Astrocyte of the spinal cord (primary cell): ENCODE data around the gene DNAH17.

ENCODE experiments used
- DNase-seq: peaks from one replicate; pipeline ENCODE4 v3.0.0; 2011; ENCODE audit warnings: low read depth, low spot score
- H3K4me3 ChIP-seq: 2 replicates; pipeline ENCODE4 v1.5.1; 2011; ENCODE audit warnings: low read depth, mild to moderate bottlenecking, low read length, moderate library complexity
- in situ Hi-C: cut with HindIII; loops from 2 replicates; pipeline ENCODE4 v1.10.0; 2017; ENCODE audit warnings: low sequenced_read_pairs
- TF ChIP-seq, protein P1 (sequence below): IDR thresholded peaks from 2 replicates; pipeline ENCODE4 v1.5.1; 2012; ENCODE audit warnings: low read depth, mild to moderate bottlenecking, low read length, inconsistent platforms

DNAH17 gene

DNA sequence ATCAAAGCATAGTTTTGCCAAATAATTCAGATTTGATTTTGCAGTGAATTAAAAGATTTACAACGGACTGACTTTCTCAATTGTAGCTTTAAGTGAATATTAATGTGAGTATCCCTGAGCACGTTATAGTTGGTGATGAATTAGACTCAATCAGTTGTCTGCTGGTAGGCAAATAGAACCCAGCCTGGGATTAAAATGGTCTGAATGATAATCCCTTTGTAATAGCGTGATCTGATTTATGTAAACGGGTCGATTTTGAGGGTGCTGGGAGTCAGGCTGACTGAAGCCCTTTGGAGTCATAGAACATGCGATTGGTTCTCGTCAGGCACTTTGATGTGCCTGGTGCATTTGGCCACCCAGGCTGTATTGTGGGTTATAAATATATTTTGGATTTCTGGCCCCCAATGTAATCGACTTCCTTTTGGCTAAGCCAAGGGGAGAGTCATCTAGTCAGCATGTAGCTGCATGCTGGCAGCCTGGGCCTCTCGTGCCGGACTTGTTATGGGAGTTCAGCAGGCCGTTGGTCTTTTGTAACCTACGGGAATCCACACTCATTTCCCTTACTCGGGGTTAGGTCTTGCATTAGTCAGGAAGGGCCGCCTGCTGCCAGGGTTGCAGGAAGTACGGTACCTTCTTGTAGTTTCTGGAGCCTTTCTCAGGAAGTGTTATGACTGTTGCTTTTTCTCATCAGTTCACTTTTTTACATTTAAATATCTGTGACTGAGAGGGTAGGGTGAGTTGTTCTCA lies 193.3 kb downstream of the DNAH17 start:
- H3K4me3 ChIP-seq, result no peak overlapping the region
- in situ Hi-C loops, result no loop called here
- peak; percentile 99 for DNase-seq
- TF ChIP-seq, protein P1, sequence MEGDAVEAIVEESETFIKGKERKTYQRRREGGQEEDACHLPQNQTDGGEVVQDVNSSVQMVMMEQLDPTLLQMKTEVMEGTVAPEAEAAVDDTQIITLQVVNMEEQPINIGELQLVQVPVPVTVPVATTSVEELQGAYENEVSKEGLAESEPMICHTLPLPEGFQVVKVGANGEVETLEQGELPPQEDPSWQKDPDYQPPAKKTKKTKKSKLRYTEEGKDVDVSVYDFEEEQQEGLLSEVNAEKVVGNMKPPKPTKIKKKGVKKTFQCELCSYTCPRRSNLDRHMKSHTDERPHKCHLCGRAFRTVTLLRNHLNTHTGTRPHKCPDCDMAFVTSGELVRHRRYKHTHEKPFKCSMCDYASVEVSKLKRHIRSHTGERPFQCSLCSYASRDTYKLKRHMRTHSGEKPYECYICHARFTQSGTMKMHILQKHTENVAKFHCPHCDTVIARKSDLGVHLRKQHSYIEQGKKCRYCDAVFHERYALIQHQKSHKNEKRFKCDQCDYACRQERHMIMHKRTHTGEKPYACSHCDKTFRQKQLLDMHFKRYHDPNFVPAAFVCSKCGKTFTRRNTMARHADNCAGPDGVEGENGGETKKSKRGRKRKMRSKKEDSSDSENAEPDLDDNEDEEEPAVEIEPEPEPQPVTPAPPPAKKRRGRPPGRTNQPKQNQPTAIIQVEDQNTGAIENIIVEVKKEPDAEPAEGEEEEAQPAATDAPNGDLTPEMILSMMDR, result no peak

DNA sequence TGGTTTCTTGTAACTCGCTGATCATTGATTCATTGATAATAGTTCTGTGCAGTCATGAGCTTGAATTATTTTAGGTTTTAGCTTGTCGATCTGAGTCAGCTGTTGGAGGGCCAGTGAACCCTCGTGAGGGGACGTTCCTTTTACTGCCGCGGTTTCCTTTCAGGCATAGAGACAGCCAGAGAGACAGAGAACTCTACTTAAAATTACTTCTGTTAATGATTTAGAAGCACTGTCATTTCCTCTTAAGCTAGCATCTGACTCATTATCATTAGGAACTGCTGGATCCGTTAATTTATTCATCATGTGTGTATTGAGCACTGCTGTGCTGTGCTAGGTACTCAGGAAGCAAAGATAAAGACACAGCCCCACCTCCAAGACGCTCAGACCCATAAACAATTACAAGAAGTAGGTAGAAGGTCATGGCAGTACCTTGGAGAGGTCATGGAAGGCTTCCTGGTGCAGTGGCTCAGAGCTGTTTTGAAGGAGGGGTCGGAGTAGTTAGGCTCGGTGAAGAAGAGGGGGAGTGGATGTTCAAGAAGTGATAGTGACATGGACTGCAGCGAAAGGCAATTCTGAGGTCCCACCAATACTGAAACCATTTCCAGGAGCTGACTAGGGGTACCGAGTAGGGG lies 195.5 kb downstream of the DNAH17 start:
- H3K4me3 ChIP-seq, result peak overlapping the region; percentile 15
- peak; percentile 48 for DNase-seq
- in situ Hi-C loops, result no loop called here
- TF ChIP-seq, protein P1, result no peak

DNA sequence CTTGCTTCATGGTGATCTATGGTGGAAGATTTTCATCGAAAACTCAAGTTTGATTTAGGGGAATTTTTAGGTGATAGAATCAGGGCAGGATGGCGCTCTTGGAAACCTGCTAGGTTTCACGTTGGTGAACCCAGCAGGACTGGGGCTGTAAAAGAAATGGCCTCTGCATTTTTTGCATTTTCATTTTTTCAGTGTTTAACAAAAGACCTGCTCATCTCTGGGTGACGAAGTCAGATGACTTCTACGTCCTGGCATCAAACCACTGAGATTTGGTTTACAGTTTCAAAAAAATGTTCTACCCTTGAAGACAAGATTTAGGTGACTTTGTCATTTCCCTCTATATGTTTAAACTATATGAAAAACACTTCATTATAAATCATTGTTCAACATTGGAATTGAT lies 196.8 kb downstream of the DNAH17 start:
- in situ Hi-C loops, result no loop called here
- no peak for DNase-seq
- H3K4me3 ChIP-seq, result no peak overlapping the region
- TF ChIP-seq, protein P1, result no peak

DNA sequence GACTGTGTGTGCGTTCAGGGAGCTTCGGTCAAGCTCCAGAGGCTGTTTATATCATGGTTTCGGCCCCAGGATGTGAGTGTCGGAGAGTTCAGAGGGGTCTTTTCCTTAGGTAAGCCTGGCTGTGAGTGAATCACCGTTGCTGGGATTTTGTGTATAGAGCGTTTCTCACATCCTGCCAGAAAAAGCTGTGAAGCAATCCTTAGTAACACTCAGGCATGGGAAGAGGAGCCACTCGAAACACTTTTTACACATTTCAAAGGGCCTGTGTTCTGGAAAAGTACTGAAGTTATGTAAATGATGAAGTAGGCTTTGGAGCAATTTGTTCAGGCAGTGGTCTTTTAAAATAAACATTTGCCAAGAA lies 198.1 kb downstream of the DNAH17 start:
- in situ Hi-C loops, result no loop called here

GRCh38 chr17:78378225-78379130 lies 198.7 kb downstream of the DNAH17 start, which contains the start of gene PGS1:
Gene PGS1, plus strand, starts transcription at chr17:78378649. Its CDS starts 17 bp downstream, at chr17:78378666.
- peak; percentile 72 for DNase-seq
- H3K4me3 ChIP-seq, result peak within 1 kb of the TSS; percentile 93
- in situ Hi-C loops, result no loop called here
- TF ChIP-seq, protein P1, result no peak

More for the DNA sequence above, 198.1 kb downstream of the DNAH17 start:
- peak; percentile 79 for DNase-seq
- TF ChIP-seq, protein P1, result no peak
- peak overlapping the region; percentile 93 for H3K4me3 ChIP-seq

DNA sequence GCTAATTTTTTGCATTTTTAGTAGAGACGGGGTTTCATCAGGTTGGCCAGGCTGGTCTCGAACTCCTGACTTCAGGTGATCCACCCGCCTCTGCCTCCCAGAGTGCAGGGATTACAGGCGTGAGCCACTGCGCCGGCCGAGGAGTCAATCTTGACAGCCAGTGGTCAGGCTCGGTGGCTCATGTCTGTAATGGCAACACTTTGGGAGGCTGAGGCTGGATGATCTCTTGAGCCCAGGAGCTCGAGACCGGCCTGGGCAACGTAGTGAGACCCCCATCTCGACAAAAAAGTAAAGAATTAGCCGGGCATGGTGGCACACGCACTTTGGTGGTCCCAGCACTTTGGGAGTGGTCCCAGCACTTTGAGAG lies 199.4 kb downstream of the DNAH17 start:
- in situ Hi-C loops, result no loop called here
- no peak for DNase-seq
- TF ChIP-seq, protein P1, result no peak
- H3K4me3 ChIP-seq, result peak overlapping the region; percentile 93
